Body of pancreas (tissue), 4 donors: ENCODE measurements around the gene RIMBP3C.

Experiments used
- POLR2A ChIP-seq, 3 donors: fragments of 450-650 bp; IDR thresholded peaks; one replicate each; pipeline ENCODE4 v1.6.1; 2016; ENCODE audit warnings: antibody characterized with exemption in 3 of 3, mild to moderate bottlenecking in 2 of 3
- TF ChIP-seq, protein P1 (sequence below), 7 experiments: fragments of 450-650 bp in 4 of 7; fragments of 200-600 bp in 3 of 7; sonication (generic) in 3 of 7; IDR thresholded peaks; one replicate each; pipeline ENCODE4 v1.5.1; 2016 to 2019; ENCODE audit warnings: antibody characterized with exemption in 7 of 7

GRCh38 chr22:21568347-21569075, 17.2 kb upstream of the RIMBP3C start:
- TF ChIP-seq, protein P1, sequence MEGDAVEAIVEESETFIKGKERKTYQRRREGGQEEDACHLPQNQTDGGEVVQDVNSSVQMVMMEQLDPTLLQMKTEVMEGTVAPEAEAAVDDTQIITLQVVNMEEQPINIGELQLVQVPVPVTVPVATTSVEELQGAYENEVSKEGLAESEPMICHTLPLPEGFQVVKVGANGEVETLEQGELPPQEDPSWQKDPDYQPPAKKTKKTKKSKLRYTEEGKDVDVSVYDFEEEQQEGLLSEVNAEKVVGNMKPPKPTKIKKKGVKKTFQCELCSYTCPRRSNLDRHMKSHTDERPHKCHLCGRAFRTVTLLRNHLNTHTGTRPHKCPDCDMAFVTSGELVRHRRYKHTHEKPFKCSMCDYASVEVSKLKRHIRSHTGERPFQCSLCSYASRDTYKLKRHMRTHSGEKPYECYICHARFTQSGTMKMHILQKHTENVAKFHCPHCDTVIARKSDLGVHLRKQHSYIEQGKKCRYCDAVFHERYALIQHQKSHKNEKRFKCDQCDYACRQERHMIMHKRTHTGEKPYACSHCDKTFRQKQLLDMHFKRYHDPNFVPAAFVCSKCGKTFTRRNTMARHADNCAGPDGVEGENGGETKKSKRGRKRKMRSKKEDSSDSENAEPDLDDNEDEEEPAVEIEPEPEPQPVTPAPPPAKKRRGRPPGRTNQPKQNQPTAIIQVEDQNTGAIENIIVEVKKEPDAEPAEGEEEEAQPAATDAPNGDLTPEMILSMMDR (IDR thresholded peaks at IDR 0.05) = no peak
- TF ChIP-seq POLR2A (IDR thresholded peaks at IDR 0.05) = no peak
